GM10266 (cell line): Measurements from ENCODE around the gene HOXD13.

Source experiments
- DNase-seq: peaks from one replicate; pipeline ENCODE4 v3.0.0; 2012; ENCODE audit errors: extremely low spot score
- CTCF ChIP-seq: IDR thresholded peaks from 2 replicates; pipeline ENCODE4 v1.5.1; 2012; ENCODE audit warnings: mild to moderate bottlenecking, low read depth; ENCODE audit not compliant: control insufficient read depth, insufficient read depth; ENCODE audit errors: missing control alignments

Gene HOXD13

GRCh38 chr2:176122683-176123410 is 30.3 kb downstream of the HOXD13 start, which contains the start of gene HOXD9:
TSS of gene HOXD9 (plus strand) at chr2:176122719. CDS start at chr2:176122769, 50 bp downstream.
- no peak for TF ChIP-seq CTCF
- no peak for DNase-seq

DNA sequence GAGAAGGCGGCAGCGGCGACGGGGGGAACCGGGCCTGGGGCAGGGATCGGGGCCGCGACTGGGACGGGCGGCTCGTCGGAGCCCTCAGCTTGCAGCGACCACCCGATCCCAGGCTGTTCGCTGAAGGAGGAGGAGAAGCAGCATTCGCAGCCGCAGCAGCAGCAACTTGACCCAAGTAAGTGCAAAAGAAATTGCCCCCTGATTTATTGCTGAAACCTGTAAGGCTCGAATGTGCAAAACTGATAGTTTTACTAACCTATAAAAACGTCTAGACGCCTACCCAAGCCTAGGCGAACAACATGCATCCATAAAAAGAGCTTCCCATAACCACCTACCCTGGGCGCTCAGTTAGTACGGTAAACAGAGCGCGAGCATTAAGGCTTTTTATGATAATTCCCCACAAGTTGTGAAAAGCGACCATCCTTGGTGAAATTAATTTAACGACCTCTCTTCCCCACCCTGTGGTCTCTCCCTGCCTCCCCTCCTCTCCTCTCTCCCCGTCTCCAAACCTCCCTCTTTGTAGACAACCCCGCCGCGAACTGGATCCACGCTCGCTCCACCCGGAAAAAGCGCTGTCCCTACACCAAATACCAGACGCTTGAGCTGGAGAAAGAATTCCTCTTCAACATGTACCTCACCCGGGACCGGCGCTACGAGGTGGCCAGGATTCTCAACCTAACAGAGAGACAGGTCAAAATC is 31.0 kb downstream of the HOXD13 start:
- TF ChIP-seq CTCF, result no peak
- DNase-seq, result no peak

- DNase-seq, result no peak
- TF ChIP-seq CTCF, result no peak
These were observed 31.8 kb downstream of the HOXD13 start for GRCh38 chr2:176124110-176124946.

DNA sequence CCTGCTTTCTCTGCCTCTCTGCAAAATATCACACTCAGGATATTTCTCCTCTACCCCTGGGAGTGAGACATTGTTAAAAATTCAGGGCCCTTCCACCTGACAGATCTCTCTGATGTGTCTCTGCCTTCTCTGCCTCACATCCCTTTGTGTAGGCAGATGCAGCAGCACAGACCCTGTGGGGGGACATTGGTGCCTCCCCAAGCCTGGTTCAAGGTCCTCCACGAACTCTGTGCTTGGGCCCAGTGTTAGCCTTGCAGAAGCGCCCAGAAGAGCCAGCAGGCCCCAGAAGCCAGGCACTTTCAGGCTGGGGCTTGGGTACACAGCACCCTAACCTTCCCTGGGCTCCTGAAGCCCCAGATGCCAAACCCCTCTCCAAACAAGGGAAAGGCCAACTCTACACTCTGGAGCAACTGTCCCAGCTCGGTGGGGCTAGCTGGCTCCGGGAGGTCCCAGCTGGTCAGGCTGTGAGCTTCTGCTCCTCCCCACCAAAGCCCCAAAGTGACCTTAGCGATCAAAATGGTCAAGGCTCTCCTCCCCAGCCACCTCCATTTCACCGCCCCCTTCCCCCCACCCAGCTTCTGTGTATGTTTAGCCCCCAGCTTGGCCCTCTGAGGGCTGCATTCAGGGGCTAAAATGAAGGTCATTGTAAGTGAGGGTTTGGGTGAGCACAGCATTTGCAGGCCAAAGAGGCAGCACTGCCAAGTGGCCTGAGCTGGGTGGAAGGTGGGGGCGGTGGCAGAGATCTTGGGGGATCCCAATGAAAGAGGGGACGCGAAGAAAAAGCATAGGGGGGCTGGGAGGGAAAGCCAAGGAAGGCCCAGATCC is 32.6 kb downstream of the HOXD13 start:
- TF ChIP-seq CTCF, result no peak
- no peak for DNase-seq

- no peak for TF ChIP-seq CTCF
- DNase-seq, result no peak
These were observed 33.2 kb downstream of the HOXD13 start for GRCh38 chr2:176125772-176126054.

GRCh38 chr2:176126929-176127773 is 34.6 kb downstream of the HOXD13 start:
- peak; percentile 86 for TF ChIP-seq CTCF
- peak; percentile 69 for DNase-seq
